NCI-H345 treated with DMSO at 0.1 percent for 48 hours (cell line): ENCODE data around the gene PNMA6E.

Experiments used
- DNase-seq: peaks from one replicate; lab custom pipeline; 2025; ENCODE audit not compliant: unreplicated experiment; lab: John Stamatoyannopoulos, UW

Gene PNMA6E

GRCh38 chrX:153365670-153366069, 35.5 kb downstream of the PNMA6E start:
- DNase-seq, result no peak

DNA sequence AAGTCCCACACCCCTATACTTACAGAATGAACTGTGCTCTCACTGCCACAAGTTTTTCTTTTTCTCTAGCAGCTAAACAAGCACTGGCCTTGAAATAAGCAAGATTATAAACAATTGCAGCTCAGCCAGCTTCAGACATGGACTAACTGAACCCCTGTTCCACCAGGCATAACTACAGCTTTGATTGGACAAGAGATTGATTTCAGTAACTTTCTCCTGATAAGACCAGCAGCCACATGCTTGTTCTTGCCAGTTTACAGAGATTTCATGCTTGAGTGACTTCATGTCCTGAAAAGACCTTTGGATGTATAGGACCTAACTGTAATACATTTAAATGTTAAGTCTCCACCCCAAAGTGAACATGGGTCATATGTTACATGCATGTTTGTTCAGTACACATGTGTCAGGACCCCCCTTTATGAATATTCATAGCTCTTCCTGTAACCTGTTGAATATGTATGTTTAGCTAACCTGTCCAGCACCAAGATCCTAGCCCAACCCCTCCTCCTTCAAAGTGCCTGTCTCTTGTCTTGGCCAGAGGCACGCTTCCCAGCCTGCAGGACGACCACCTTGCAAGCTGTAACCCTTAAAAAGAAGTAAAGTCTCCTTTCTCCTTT, 39.3 kb downstream of the PNMA6E start:
- no peak for DNase-seq

- no peak for DNase-seq
Measured at GRCh38 chrX:153357877-153358276, 43.3 kb downstream of the PNMA6E start.

- no peak for DNase-seq
Measured at GRCh38 chrX:153353416-153353815, 47.7 kb downstream of the PNMA6E start.

DNA sequence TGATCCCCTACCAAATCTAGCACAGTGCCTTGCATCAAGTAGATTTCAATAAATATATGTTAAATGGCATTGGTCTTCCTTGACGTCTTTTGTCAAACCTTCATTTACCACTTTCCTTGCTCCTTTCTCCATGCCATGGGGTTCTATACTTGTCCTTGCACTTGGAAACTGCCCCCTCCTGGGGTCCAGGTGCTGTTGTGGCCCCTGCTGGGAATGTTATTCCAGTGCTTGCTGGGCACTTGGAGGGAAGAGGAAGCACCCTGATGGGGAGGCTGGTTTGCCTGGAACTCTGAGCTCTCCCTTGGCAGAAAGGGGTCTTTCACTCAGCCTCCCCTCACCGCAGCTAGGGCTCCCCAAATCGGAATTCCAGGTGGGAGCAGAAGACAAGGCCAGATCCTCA, 48.3 kb downstream of the PNMA6E start:
- DNase-seq, result no peak

GRCh38 chrX:153351981-153352380, 49.2 kb downstream of the PNMA6E start:
- peak; percentile 43 for DNase-seq

DNA sequence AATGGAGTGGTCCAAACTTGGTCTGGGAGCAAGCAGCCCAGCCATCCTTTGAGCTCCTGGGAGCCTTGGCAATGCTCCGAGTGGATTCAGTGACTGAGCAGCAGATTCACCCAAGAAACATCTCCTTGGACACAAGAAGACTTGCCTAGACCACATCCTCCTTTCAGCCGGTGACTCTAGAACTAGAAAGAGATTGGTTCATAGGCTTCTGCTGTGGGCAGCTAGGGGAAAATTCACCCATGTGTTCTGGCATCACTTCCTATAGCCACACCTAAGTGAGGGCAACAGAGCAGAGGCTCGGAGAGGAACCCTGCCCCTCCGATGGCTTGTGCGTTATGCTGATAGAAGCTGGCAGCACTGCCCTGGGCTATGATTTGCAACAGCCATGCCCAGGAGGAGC, 51.2 kb downstream of the PNMA6E start:
- no peak for DNase-seq

DNA sequence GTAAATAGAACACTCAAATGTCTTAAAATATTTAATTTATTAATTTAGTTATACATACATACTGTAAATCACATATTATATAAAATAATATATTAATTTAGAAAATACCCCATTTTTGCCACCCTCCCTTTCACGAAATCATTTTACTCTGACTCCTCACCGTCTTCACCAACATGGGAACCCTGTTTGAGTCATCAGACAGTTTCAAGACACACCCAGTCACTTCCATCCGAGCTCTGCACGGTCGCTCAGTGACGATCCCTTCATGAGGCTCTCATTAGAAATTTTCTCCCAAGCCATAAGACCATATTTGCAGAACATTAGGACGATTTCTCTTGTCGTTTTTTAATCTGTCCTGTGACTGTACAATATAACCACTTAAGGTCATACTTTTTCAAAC, 52.7 kb downstream of the PNMA6E start:
- DNase-seq, result no peak

- no peak for DNase-seq
Measured at GRCh38 chrX:153347530-153347929, 53.6 kb downstream of the PNMA6E start.
